IPS-NIHi7 (cell line): ENCODE measurements around the gene FAM168A.

ENCODE experiments used
- DNase-seq: peaks from one replicate; pipeline ENCODE4 v3.0.0; 2012; ENCODE audit warnings: mixed read lengths; ENCODE audit errors: extremely low spot score

FAM168A gene

GRCh38 chr11:73428227-73428626 lies 169.7 kb downstream of the FAM168A start:
- DNase-seq = no peak

GRCh38 chr11:73426219-73426850 lies 171.6 kb downstream of the FAM168A start:
- no peak for DNase-seq

- DNase-seq = no peak
Measured at GRCh38 chr11:73425108-73425507, 172.8 kb downstream of the FAM168A start.

- no peak for DNase-seq
Measured at GRCh38 chr11:73423506-73423905, 174.4 kb downstream of the FAM168A start.

- no peak for DNase-seq
Measured at GRCh38 chr11:73422886-73423285, 175.0 kb downstream of the FAM168A start.

GRCh38 chr11:73420136-73420535 lies 177.8 kb downstream of the FAM168A start:
- no peak for DNase-seq

- no peak for DNase-seq
Measured at GRCh38 chr11:73416786-73417185, 181.1 kb downstream of the FAM168A start.

- no peak for DNase-seq
Measured at GRCh38 chr11:73415854-73416615, 181.9 kb downstream of the FAM168A start.

GRCh38 chr11:73414977-73415651 lies 182.8 kb downstream of the FAM168A start:
- no peak for DNase-seq

- DNase-seq = no peak
Measured at GRCh38 chr11:73413256-73413655, 184.7 kb downstream of the FAM168A start.

- DNase-seq = no peak
Measured at GRCh38 chr11:73412308-73412707, 185.6 kb downstream of the FAM168A start.

- DNase-seq = no peak
Measured at GRCh38 chr11:73411031-73411430, 186.9 kb downstream of the FAM168A start.

GRCh38 chr11:73410627-73411026 lies 187.3 kb downstream of the FAM168A start:
- no peak for DNase-seq

- no peak for DNase-seq
Measured at GRCh38 chr11:73409431-73409830, 188.5 kb downstream of the FAM168A start.

- DNase-seq = no peak
Measured at GRCh38 chr11:73406619-73407018, 191.3 kb downstream of the FAM168A start.

- DNase-seq = no peak
Measured at GRCh38 chr11:73406131-73406530, 191.8 kb downstream of the FAM168A start.

- no peak for DNase-seq
Measured at GRCh38 chr11:73405146-73405510, 192.8 kb downstream of the FAM168A start.

- DNase-seq = no peak
Measured at GRCh38 chr11:73404506-73405145, 193.3 kb downstream of the FAM168A start.

GRCh38 chr11:73404048-73404447 lies 193.9 kb downstream of the FAM168A start:
- peak; percentile 81 for DNase-seq

GRCh38 chr11:73403541-73403940 lies 194.4 kb downstream of the FAM168A start:
- no peak for DNase-seq

- DNase-seq = no peak
Measured at GRCh38 chr11:73402834-73403185, 195.1 kb downstream of the FAM168A start.
